HepG2 (cell line): ENCODE measurements around the gene FITM1. TPM values are rescaled to one million over a fixed set of nuclear protein-coding genes. Genes with fewer than 3 reads are reported as not detected.

Experiments used
- ARID4A ChIP-seq: sonication (generic); formaldehyde crosslinking; IDR thresholded peaks from 2 replicates; pipeline ENCODE4 v1.5.0; 2020; ENCODE audit warnings: mild to moderate bottlenecking, missing genetic modification reagents, borderline replicate concordance
- DNMT1 ChIP-seq: sonication (generic); formaldehyde crosslinking; IDR thresholded peaks from 2 replicates; pipeline ENCODE4 v1.5.1; 2020; ENCODE audit warnings: mild to moderate bottlenecking, missing genetic modification reagents
- HNRNPH1 ChIP-seq: fragments of 200-400 bp; formaldehyde crosslinking; optimal IDR thresholded peaks from 2 replicates; pipeline ENCODE3; 2017; ENCODE audit warnings: mild to moderate bottlenecking, low read depth, low read length
- KMT2A ChIP-seq: sonication (generic); formaldehyde crosslinking; IDR thresholded peaks from 2 replicates; pipeline ENCODE4 v1.4.0; 2020; ENCODE audit warnings: missing genetic modification reagents
- PITX1 ChIP-seq: sonication (generic); formaldehyde crosslinking; IDR thresholded peaks from 2 replicates; pipeline ENCODE4 v1.5.1; 2020; ENCODE audit warnings: mild to moderate bottlenecking, missing genetic modification reagents
- ZNF550 ChIP-seq: sonication (generic); formaldehyde crosslinking; IDR thresholded peaks from 2 replicates; pipeline ENCODE4 v1.4.0; 2020; ENCODE audit warnings: mild to moderate bottlenecking, missing genetic modification reagents, borderline replicate concordance
- ZNF75D ChIP-seq: sonication (generic); formaldehyde crosslinking; IDR thresholded peaks from 2 replicates; pipeline ENCODE4 v1.8.1; 2023; ENCODE audit warnings: missing genetic modification reagents, mild to moderate bottlenecking, borderline replicate concordance
- ZNF776 ChIP-seq: sonication (generic); formaldehyde crosslinking; IDR thresholded peaks from 2 replicates; pipeline ENCODE4 v1.4.0; 2020; ENCODE audit warnings: mild to moderate bottlenecking, missing genetic modification reagents
- ZSCAN29 ChIP-seq: sonication (generic); formaldehyde crosslinking; conservative IDR thresholded peaks from 2 replicates; pipeline ENCODE4 v1.4.0; 2020; ENCODE audit warnings: mild to moderate bottlenecking, missing genetic modification reagents
- polyA plus RNA-seq, 8 experiments: library from polyadenylated mRNA; depleted of rRNA in 3 of 8; stranded (reverse) in 7 of 8; unstranded in 1 of 8; fragments of >200 nt; fragmentation: Illumina TruSeq in 4 of 8; extraction: Trizol in 4 of 8; gene quantifications; 2 replicates each; pipeline versions ENCODE4 v1.2.1 to v1.2.3, GENCODE V29; 2011 to 2016; ENCODE audit warnings: low read depth in 4 of 8, missing spikeins in 1 of 8, mixed read lengths in 1 of 8; ENCODE audit not compliant: insufficient read depth in 1 of 8
- total RNA-seq, 5 experiments: library from RNA; depleted of rRNA; stranded (reverse); fragments of >200 nt; fragmentation: Illumina TruSeq; extraction: Trizol; gene quantifications; 2 replicates each; pipeline ENCODE4 v1.2.3, GENCODE V29; 2016; ENCODE audit warnings: low read depth in 1 of 5

Gene FITM1
- total and polyA plus RNA-seq, 2 of the 13 experiments (the other 11 are each of a cell fraction or from before 2014, with no cell fraction given) = 2.7 to 5.8 TPM

GRCh38 chr14:24159777-24160498, 29.5 kb downstream of the FITM1 start (continued):
- TF ChIP-seq ARID4A (CRISPR knock-in tag) = 0 out of 2 replicates have a peak, but pooled peaks have one; percentile 21
- no peak for TF ChIP-seq PITX1 (CRISPR knock-in tag)
- TF ChIP-seq ZNF776 = 0 out of 2 replicates have a peak, but pooled peaks have one; percentile 31
- peak; percentile 74 for TF ChIP-seq HNRNPH1
- peak; percentile 91; the same call in 1 of the 2 replicates for TF ChIP-seq ZNF550
- TF ChIP-seq DNMT1 (CRISPR knock-in tag) = 0 out of 2 replicates have a peak, but pooled peaks have one; percentile 16
- TF ChIP-seq KMT2A (CRISPR knock-in tag) = peak; percentile 43; the same call in 1 of the 2 replicates
- TF ChIP-seq ZSCAN29 = no peak
- TF ChIP-seq ZNF75D (CRISPR knock-in tag) = no peak
